ENCODE results near the gene MED28.

Gene MED28

DNA sequence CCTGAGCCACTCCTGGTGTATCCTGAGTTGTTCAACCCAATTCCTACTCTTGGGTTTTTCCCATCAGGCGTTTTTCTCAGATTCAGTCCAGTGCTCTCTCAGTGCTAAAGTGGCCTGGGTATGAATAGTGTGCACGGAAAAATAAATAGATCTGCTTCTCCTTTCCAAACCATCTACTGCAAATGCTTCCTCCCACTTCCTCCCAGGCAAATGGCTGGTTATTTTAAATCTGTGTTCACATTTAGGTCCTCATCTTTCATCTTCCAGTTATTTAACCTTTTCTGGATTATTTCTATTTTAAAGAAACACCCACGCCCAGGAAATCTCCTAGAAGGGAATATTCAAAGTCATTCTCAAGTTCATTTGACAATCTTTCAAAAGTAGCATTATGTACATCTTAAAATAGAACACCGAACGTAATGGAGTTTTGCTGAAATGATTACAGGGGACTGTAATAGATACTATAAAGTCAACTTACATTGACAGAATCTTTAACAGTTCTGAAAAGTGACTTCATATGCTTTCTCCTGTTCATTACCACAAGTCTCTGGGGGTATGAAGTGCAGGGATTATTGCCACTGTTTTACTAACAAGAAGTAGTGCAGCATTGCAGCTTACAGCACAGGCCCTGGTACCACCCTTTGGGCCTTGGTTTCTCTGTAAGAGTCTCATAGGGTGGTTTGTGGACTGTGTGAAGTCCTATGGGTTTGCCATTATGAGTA is 66.3 kb downstream of the MED28 start:
- DNase-seq (ENCODE audit: low read depth) = no peak
- TF ChIP-seq, protein P1, sequence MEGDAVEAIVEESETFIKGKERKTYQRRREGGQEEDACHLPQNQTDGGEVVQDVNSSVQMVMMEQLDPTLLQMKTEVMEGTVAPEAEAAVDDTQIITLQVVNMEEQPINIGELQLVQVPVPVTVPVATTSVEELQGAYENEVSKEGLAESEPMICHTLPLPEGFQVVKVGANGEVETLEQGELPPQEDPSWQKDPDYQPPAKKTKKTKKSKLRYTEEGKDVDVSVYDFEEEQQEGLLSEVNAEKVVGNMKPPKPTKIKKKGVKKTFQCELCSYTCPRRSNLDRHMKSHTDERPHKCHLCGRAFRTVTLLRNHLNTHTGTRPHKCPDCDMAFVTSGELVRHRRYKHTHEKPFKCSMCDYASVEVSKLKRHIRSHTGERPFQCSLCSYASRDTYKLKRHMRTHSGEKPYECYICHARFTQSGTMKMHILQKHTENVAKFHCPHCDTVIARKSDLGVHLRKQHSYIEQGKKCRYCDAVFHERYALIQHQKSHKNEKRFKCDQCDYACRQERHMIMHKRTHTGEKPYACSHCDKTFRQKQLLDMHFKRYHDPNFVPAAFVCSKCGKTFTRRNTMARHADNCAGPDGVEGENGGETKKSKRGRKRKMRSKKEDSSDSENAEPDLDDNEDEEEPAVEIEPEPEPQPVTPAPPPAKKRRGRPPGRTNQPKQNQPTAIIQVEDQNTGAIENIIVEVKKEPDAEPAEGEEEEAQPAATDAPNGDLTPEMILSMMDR (conservative IDR thresholded peaks at IDR 0.05; ENCODE audit: low read depth, low read length) = no peak
- no peak overlapping the region for H3K4me3 ChIP-seq (ENCODE audit: low read depth, low read length)

DNA sequence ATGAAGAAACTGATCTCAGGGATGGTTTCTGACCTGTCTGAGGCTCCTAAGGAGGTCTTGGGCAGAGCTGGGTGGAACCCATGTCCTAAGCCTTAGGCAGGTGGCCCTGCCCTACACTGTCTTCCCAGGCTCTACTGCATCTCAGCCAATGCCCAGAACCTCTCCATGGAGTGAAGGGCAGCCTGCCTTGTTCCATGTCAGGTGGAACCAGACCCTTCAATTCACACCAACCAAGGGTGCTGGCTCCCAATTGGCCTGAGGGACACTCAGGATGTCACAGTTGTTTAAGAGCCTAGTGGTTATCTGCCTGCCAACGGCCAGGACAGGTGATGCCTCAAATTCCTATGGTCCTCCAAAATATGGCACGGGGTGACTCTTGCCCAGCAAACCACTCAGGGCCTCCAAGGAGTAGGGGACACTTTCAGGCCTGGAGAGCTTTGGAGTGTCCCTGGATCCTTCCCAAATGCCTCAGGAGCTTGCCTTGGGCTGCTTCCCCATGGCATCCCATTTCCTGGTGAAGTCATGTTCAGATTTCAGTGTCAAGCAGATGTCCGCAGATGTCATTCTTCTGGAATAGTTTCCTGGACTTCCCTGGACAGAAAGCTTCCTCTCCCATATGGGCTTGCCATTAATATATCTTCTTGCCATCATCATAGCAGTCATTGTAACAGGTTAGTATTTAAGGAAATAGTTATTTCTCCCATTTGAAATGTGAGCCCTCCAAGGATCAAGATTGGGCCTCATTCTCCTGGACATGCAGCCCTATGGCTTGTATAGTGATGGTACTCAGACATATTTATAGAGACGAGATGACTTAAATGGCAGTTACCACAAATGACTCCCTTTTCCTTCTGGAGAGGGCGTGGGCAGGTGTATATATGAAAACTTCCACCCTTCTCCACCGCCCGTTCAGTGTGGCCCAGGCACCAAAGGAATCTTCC is 67.1 kb downstream of the MED28 start:
- no peak for DNase-seq (ENCODE audit: low read depth)
- no peak overlapping the region for H3K4me3 ChIP-seq (ENCODE audit: low read depth, low read length)
- TF ChIP-seq, protein P1 (conservative IDR thresholded peaks at IDR 0.05; ENCODE audit: low read depth, low read length) = no peak

DNA sequence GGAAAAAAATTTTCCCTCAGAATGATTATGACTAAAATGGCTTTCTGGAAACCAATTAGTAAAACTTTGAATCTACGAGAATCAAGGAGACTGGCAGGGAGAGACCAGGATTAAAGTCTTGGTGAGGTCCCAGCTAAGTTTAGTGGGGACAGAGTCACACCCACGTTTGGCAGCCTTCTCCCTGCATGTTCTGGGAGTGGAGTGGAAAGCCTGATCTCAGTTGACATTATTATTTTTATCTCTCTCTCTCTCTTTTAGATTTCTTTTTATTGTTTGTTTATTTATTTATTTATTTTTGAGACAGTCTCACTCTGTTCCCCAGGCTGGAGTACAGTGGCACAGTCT is 67.8 kb downstream of the MED28 start:
- TF ChIP-seq, protein P1 (conservative IDR thresholded peaks at IDR 0.05; ENCODE audit: low read depth, low read length) = no peak
- H3K4me3 ChIP-seq (ENCODE audit: low read depth, low read length) = no peak overlapping the region
- DNase-seq (ENCODE audit: low read depth) = no peak
